HG03520 (cell line): Measurements from ENCODE around the gene SKIDA1.

Experiments used
- ATAC-seq: cut with Tn5 transposase; IDR thresholded peaks from one replicate; pipeline ENCODE4 v1.9.1; 2021; ENCODE audit warnings: mild to moderate bottlenecking, moderate library complexity; ENCODE audit not compliant: unreplicated experiment

Gene SKIDA1

GRCh38 chr10:21529032-21529910, 3.8 kb upstream of the SKIDA1 start:
- no peak for ATAC-seq

- ATAC-seq, result no peak
Measured at GRCh38 chr10:21528236-21529031, 3.0 kb upstream of the SKIDA1 start.

GRCh38 chr10:21527598-21528235, 2.2 kb upstream of the SKIDA1 start:
- ATAC-seq, result no peak

- peak; percentile 36 for ATAC-seq
Measured at GRCh38 chr10:21526860-21527597, 1.5 kb upstream of the SKIDA1 start.

- ATAC-seq, result peak; percentile 15
Measured at GRCh38 chr10:21526188-21526859, 842 bp upstream of the SKIDA1 start.

- ATAC-seq, result no peak
Measured at GRCh38 chr10:21524526-21525366, 736 bp downstream of the SKIDA1 start.

GRCh38 chr10:21524131-21524525, 1.4 kb downstream of the SKIDA1 start:
- no peak for ATAC-seq

- no peak for ATAC-seq
Measured at GRCh38 chr10:21523557-21524008, 1.9 kb downstream of the SKIDA1 start.

GRCh38 chr10:21522631-21523406, 2.7 kb downstream of the SKIDA1 start:
- ATAC-seq, result no peak

- ATAC-seq, result no peak
Measured at GRCh38 chr10:21521751-21522533, 3.5 kb downstream of the SKIDA1 start.

- ATAC-seq, result no peak
Measured at GRCh38 chr10:21520949-21521348, 4.5 kb downstream of the SKIDA1 start.

GRCh38 chr10:21520509-21520908, 5.0 kb downstream of the SKIDA1 start:
- no peak for ATAC-seq

GRCh38 chr10:21519941-21520436, 5.5 kb downstream of the SKIDA1 start:
- ATAC-seq, result no peak

- no peak for ATAC-seq
Measured at GRCh38 chr10:21519397-21519933, 6.0 kb downstream of the SKIDA1 start.

GRCh38 chr10:21518641-21519396, 6.7 kb downstream of the SKIDA1 start:
- no peak for ATAC-seq

GRCh38 chr10:21518149-21518640, 7.3 kb downstream of the SKIDA1 start:
- no peak for ATAC-seq
